H9 (cell line): Measurements from ENCODE around the gene ANGEL2. TPM values are rescaled to one million over a fixed set of nuclear protein-coding genes. Genes with fewer than 3 reads are reported as not detected.

ENCODE experiments used
- DNase-seq: peaks from one replicate; pipeline ENCODE4 v3.0.0-alpha.2; 2017
- H2AFZ ChIP-seq: one replicate; pipeline ENCODE4 v1.6.1; 2013; ENCODE audit warnings: mild to moderate bottlenecking, low read length, control low read depth, moderate library complexity
- H2AK5ac ChIP-seq: 2 replicates; pipeline ENCODE4 v1.6.1; 2013; ENCODE audit warnings: low read length, control low read depth, mixed read lengths; ENCODE audit not compliant: insufficient read length
- H2BK120ac ChIP-seq: one replicate; pipeline ENCODE4 v1.6.1; 2013; ENCODE audit warnings: low read depth, mild to moderate bottlenecking, low read length, control low read depth, inconsistent platforms; ENCODE audit not compliant: poor library complexity, severe bottlenecking
- H2BK12ac ChIP-seq: 2 replicates; pipeline ENCODE4 v1.6.1; 2013; ENCODE audit warnings: low read length, control low read depth, mixed read lengths, low read depth; ENCODE audit not compliant: insufficient read length
- H2BK15ac ChIP-seq: 2 replicates; pipeline ENCODE4 v1.6.1; 2013; ENCODE audit warnings: low read depth, low read length, control low read depth
- H2BK20ac ChIP-seq: one replicate; pipeline ENCODE4 v1.6.1; 2013; ENCODE audit warnings: low read depth, mild to moderate bottlenecking, low read length, control low read depth, inconsistent platforms; ENCODE audit not compliant: poor library complexity, severe bottlenecking
- H2BK5ac ChIP-seq: 2 replicates; pipeline ENCODE4 v1.6.1; 2013; ENCODE audit warnings: low read length, control low read depth, mixed read lengths; ENCODE audit not compliant: insufficient read length
- H3K14ac ChIP-seq: 2 replicates; pipeline ENCODE4 v1.6.1; 2013; ENCODE audit warnings: low read length, control low read depth; ENCODE audit not compliant: insufficient read depth
- H3K18ac ChIP-seq: 2 replicates; pipeline ENCODE4 v1.6.1; 2013; ENCODE audit warnings: low read depth, mild to moderate bottlenecking, mixed read lengths, low read length, control low read depth; ENCODE audit not compliant: insufficient read length
- H3K23ac ChIP-seq: 2 replicates; pipeline ENCODE4 v1.6.1; 2013; ENCODE audit warnings: low read length, control low read depth, mixed read lengths, low read depth; ENCODE audit not compliant: insufficient read length
- H3K23me2 ChIP-seq: 2 replicates; pipeline ENCODE4 v1.6.1; 2013; ENCODE audit warnings: low read depth, mild to moderate bottlenecking, mixed read lengths, low read length, control low read depth; ENCODE audit not compliant: insufficient read length, poor library complexity, severe bottlenecking
- H3K27ac ChIP-seq: 2 replicates; pipeline ENCODE4 v1.5.1; 2013; ENCODE audit warnings: low read length, control low read depth, mixed read lengths, low read depth; ENCODE audit not compliant: insufficient read length
- H3K27me3 ChIP-seq: 2 replicates; pipeline ENCODE4 v1.6.1; 2013; ENCODE audit warnings: low read length, control low read depth, inconsistent platforms; ENCODE audit not compliant: insufficient read depth
- H3K4ac ChIP-seq: 2 replicates; pipeline ENCODE4 v1.6.1; 2013; ENCODE audit warnings: low read depth, mild to moderate bottlenecking, control low read depth, inconsistent platforms, low read length, moderate library complexity
- H3K4me1 ChIP-seq: 2 replicates; pipeline ENCODE4 v1.6.1; 2013; ENCODE audit warnings: low read length, control low read depth, inconsistent platforms; ENCODE audit not compliant: insufficient read depth
- H3K4me2 ChIP-seq: 2 replicates; pipeline ENCODE4 v1.6.1; 2013; ENCODE audit warnings: low read length, control low read depth, mixed read lengths; ENCODE audit not compliant: insufficient read length, insufficient read depth
- H3K56ac ChIP-seq: 2 replicates; pipeline ENCODE4 v1.6.1; 2013; ENCODE audit warnings: low read depth, mild to moderate bottlenecking, mixed read lengths, low read length, control low read depth; ENCODE audit not compliant: insufficient read length
- H3K79me1 ChIP-seq: 2 replicates; pipeline ENCODE4 v1.6.1; 2013; ENCODE audit warnings: low read depth, mild to moderate bottlenecking, moderate library complexity, low read length, control low read depth, inconsistent platforms; ENCODE audit not compliant: insufficient read depth, poor library complexity, severe bottlenecking
- H3K79me2 ChIP-seq: 2 replicates; pipeline ENCODE4 v1.6.1; 2013; ENCODE audit warnings: low read length, control low read depth, inconsistent platforms; ENCODE audit not compliant: insufficient read depth
- H3K9ac ChIP-seq: 2 replicates; pipeline ENCODE4 v1.6.1; 2013; ENCODE audit warnings: low read length, control low read depth, mixed read lengths; ENCODE audit not compliant: insufficient read length; ENCODE audit errors: extremely low read depth
- H3K9me3 ChIP-seq: one replicate; pipeline ENCODE4 v1.6.1; 2013; ENCODE audit warnings: low read depth, low read length, inconsistent platforms; ENCODE audit not compliant: control insufficient read depth
- H3T11ph ChIP-seq: one replicate; pipeline ENCODE4 v1.6.1; 2013; ENCODE audit warnings: mild to moderate bottlenecking, low read length, control low read depth, inconsistent platforms
- H4K20me1 ChIP-seq: one replicate; pipeline ENCODE4 v1.6.1; 2013; ENCODE audit not compliant: control insufficient read depth, insufficient read length, insufficient read depth
- H4K5ac ChIP-seq: 2 replicates; pipeline ENCODE4 v1.6.1; 2013; ENCODE audit warnings: low read depth, mild to moderate bottlenecking, mixed read lengths, low read length, control low read depth; ENCODE audit not compliant: insufficient read length
- H4K8ac ChIP-seq: replicated peaks from 2 replicates; pipeline ENCODE4 v1.6.1; 2013; ENCODE audit warnings: low read length, control low read depth, mixed read lengths, low read depth; ENCODE audit not compliant: insufficient read length
- H4K91ac ChIP-seq: 2 replicates; pipeline ENCODE4 v1.6.1; 2013; ENCODE audit warnings: low read depth, mild to moderate bottlenecking, moderate library complexity, mixed read lengths, low read length, control low read depth; ENCODE audit not compliant: insufficient read length
- H3K27ac Mint-ChIP-seq, 3 experiments: 2 replicates in 2 of 3; 3 replicates in 1 of 3; pipeline ENCODE4 v1.8.0; 2020 to 2021; ENCODE audit warnings: mixed read lengths in 3 of 3, mild to moderate bottlenecking in 1 of 3, moderate library complexity in 1 of 3
- H3K27me3 Mint-ChIP-seq: 2 replicates; pipeline ENCODE4 v1.8.0; 2021; ENCODE audit warnings: low read depth, mild to moderate bottlenecking, moderate library complexity, mixed read lengths
- H3K36me3 Mint-ChIP-seq, 3 experiments: 2 replicates in 2 of 3; 3 replicates in 1 of 3; pipeline ENCODE4 v1.8.0; 2020 to 2021; ENCODE audit warnings: low read depth in 3 of 3, mixed read lengths in 3 of 3; ENCODE audit not compliant: insufficient read depth in 1 of 3
- H3K4me1 Mint-ChIP-seq, 2 experiments: 2 replicates each; pipeline ENCODE4 v1.8.0; 2020; ENCODE audit warnings: mixed read lengths in 2 of 2
- H3K4me3 Mint-ChIP-seq, 2 experiments: 2 replicates in 1 of 2; 3 replicates in 1 of 2; pipeline ENCODE4 v1.8.0; 2020 to 2021; ENCODE audit warnings: mild to moderate bottlenecking in 2 of 2, mixed read lengths in 2 of 2, moderate library complexity in 1 of 2
- H3K9me3 Mint-ChIP-seq, 2 experiments: 2 replicates in 1 of 2; 3 replicates in 1 of 2; pipeline ENCODE4 v1.8.0; 2020; ENCODE audit warnings: mild to moderate bottlenecking in 2 of 2, mixed read lengths in 2 of 2, moderate library complexity in 1 of 2
- CTCF ChIP-seq: fragments of 200-600 bp; sonication (generic); conservative IDR thresholded peaks from 3 replicates; pipeline ENCODE4 v1.8.0; 2021; ENCODE audit warnings: antibody characterized with exemption, mild to moderate bottlenecking
- WGBS: extraction: QIAGEN DNeasy Blood & Tissue Kit; methylation state at CpG from one replicate; pipeline ENCODE4 v1.1.7; 2013; ENCODE audit warnings: missing lambda C conversion rate, low lambda C conversion rate, mixed read lengths; ENCODE audit not compliant: insufficient read length; ENCODE audit errors: extremely low coverage; 5-methylcytosine and 5-hydroxymethylcytosine counted together
- total RNA-seq: library from RNA; stranded (reverse); gene quantifications from 2 replicates; pipeline ENCODE4 v1.2.1, GENCODE V29; 2021

ANGEL2 gene
- total RNA-seq, 1 experiment from 2014 or later: 47.8 TPM

GRCh38 chr1:212976586-212976985 lies 39.1 kb downstream of the ANGEL2 start:
- no peak overlapping the region for H3K18ac ChIP-seq
- H3K27me3 ChIP-seq: no peaks in the 10 kb centered on the region
- H3K4me3 Mint-ChIP-seq: no peak overlapping the region
- no peak overlapping the region for H2BK5ac ChIP-seq
- H4K8ac ChIP-seq: no peak overlapping the region
- H3K23ac ChIP-seq: no peak overlapping the region
- H3K36me3 Mint-ChIP-seq: peaks cover 73 to 100% (median 77%) of the 10 kb centered on the region in 3 experiments
- H2AFZ ChIP-seq: no peak overlapping the region
- H3K4me2 ChIP-seq: no peak overlapping the region
- H3K14ac ChIP-seq: no peak overlapping the region
- H3K79me2 ChIP-seq: no peaks in the 10 kb centered on the region
- H3K23me2 ChIP-seq: no peaks in the 10 kb centered on the region
- no peaks in the 10 kb centered on the region for H3K9me3 Mint-ChIP-seq
- no peaks in the 10 kb centered on the region; the same call in 1 of the 2 replicates for H3K27me3 Mint-ChIP-seq
- H3K9ac ChIP-seq: no peak overlapping the region
- H2AK5ac ChIP-seq: no peak overlapping the region
- H2BK15ac ChIP-seq: no peak overlapping the region
- no peaks in the 10 kb centered on the region for H4K20me1 ChIP-seq
- H3K27ac Mint-ChIP-seq: peak overlapping the region in 2 of 3 experiments; percentile 62 to 83; a peak in 3 of 7 replicates
- no peak overlapping the region for H3K56ac ChIP-seq
- H2BK12ac ChIP-seq: no peak overlapping the region
- no peaks in the 10 kb centered on the region for H3K9me3 ChIP-seq
- H3K4ac ChIP-seq: no peak overlapping the region
- no peak overlapping the region for H3K27ac ChIP-seq
- H4K91ac ChIP-seq: no peak overlapping the region
- TF ChIP-seq CTCF: no peak
- H3T11ph ChIP-seq: no peak overlapping the region
- peak; percentile 23 for DNase-seq
- peaks cover 5% of the 10 kb centered on the region; the same call in 1 of the 2 replicates for H3K4me1 ChIP-seq
- H2BK120ac ChIP-seq: no peak overlapping the region
- no peaks in the 10 kb centered on the region for H3K79me1 ChIP-seq
- WGBS: no CpG with 5 or more reads among the region's 9 CpGs
- H3K4me1 Mint-ChIP-seq: peaks cover 38 to 45% of the 10 kb centered on the region in 2 experiments
- no peak overlapping the region for H4K5ac ChIP-seq
- no peak overlapping the region for H2BK20ac ChIP-seq
